ENCODE measurements around the gene OSBP2. TPM values are rescaled to one million over a fixed set of nuclear protein-coding genes. Genes with fewer than 3 reads are reported as not detected.

The OSBP2 gene
- polyA plus RNA-seq, 1 experiment: 0.77 TPM

DNA sequence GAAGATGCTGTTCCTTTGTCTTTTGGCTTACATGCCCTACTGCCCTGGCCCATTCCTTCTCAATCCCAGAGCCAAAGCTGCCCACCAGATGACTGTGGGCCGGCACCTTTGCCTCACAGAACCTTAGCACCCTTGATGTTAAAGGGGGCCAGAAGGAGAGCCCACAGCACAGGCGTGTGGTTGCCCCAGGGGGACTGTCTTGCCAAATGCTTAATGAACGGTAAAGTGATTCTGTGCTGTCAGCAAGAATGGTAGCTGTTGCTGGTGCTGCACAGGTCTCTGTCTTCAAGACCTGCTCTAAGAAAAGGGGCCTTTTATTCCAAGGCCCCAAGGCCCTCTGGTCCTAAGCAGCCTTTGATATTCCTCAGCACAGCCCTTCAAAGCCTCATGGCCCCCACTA, 160.6 kb downstream of the OSBP2 start:
- DNase-seq (ENCODE audit: low read depth): no peak
- Histone ChIP-seq H3K27me3 (ENCODE audit: control insufficient read depth, insufficient read depth, low read length) (0 out of 2 replicates have a peak, but pooled peaks cover 3% of the 10 kb centered on the region), H3K4me3 (ENCODE audit: low read depth, low read length) (no peak overlapping the region), H3K36me3 (ENCODE audit: control insufficient read depth, insufficient read depth, low read length) (no peaks in the 10 kb centered on the region)
- POLR2A ChIA-PET: no interaction called here
- TF ChIP-seq, protein P1, sequence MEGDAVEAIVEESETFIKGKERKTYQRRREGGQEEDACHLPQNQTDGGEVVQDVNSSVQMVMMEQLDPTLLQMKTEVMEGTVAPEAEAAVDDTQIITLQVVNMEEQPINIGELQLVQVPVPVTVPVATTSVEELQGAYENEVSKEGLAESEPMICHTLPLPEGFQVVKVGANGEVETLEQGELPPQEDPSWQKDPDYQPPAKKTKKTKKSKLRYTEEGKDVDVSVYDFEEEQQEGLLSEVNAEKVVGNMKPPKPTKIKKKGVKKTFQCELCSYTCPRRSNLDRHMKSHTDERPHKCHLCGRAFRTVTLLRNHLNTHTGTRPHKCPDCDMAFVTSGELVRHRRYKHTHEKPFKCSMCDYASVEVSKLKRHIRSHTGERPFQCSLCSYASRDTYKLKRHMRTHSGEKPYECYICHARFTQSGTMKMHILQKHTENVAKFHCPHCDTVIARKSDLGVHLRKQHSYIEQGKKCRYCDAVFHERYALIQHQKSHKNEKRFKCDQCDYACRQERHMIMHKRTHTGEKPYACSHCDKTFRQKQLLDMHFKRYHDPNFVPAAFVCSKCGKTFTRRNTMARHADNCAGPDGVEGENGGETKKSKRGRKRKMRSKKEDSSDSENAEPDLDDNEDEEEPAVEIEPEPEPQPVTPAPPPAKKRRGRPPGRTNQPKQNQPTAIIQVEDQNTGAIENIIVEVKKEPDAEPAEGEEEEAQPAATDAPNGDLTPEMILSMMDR (IDR thresholded peaks at IDR 0.05; ENCODE audit: insufficient read depth, low read depth, low read length): no peak
- CTCF ChIA-PET: no interaction called here

- H3K27me3 ChIP-seq (ENCODE audit: control insufficient read depth, insufficient read depth, low read length): 0 out of 2 replicates have a peak, but pooled peaks cover 4% of the 10 kb centered on the region
- H3K4me3 ChIP-seq (ENCODE audit: low read depth, low read length): no peak overlapping the region
- POLR2A ChIA-PET: interaction anchor here (0.6 kb wide), 1 partner anchor 17 kb away, joined by 10 read pairs; no protein-coding TSS in a partner anchor
- CTCF ChIA-PET: no interaction called here
- TF ChIP-seq, protein P1 (IDR thresholded peaks at IDR 0.05; ENCODE audit: insufficient read depth, low read depth, low read length): no peak
- H3K36me3 ChIP-seq (ENCODE audit: control insufficient read depth, insufficient read depth, low read length): no peaks in the 10 kb centered on the region
- no peak for DNase-seq (ENCODE audit: low read depth)
Measured at GRCh38 chr22:30855677-30856518, 161.2 kb downstream of the OSBP2 start.

DNA sequence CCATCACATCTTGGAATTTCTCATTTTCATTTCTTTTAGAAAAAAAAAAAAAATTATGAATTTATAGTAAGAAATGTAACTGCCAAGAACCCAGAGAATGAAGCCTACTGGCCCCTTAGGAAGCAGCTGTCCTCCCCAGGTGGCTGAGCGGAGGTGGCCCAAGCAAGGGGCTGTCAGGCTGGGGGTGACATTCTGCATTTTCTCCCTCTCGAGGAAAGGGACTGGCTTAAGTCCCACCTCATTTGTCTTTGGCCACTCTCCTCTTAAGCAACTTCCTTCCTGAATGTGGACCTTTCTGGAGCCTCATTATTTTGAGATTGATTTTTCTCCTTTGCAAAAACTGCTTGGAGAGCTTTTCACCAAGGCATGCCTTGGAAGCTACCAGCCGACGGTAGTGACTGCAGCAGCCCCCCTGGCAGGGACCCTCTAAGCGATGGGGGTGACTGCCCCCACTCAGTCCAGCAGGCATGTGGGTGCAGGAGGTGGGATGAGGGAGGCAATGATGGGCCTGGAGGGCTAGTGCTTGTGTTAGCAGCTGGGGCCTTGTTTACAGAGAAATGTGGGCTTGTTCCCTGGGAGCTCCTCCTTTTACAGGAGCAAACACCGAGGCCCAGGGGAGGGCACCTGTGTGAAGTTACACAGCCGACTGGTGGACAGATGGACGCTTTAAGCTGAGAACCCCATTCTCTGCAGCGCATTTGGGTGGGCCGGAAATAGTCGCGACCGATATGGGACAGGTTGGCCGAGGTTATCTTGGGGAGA, 162.2 kb downstream of the OSBP2 start:
- TF ChIP-seq, protein P1 (IDR thresholded peaks at IDR 0.05; ENCODE audit: insufficient read depth, low read depth, low read length): no peak
- 0 out of 2 replicates have a peak, but pooled peaks cover 4% of the 10 kb centered on the region for H3K27me3 ChIP-seq (ENCODE audit: control insufficient read depth, insufficient read depth, low read length)
- DNase-seq (ENCODE audit: low read depth): no peak
- H3K4me3 ChIP-seq (ENCODE audit: low read depth, low read length): no peak overlapping the region
- CTCF ChIA-PET: no interaction called here
- H3K36me3 ChIP-seq (ENCODE audit: control insufficient read depth, insufficient read depth, low read length): no peaks in the 10 kb centered on the region
- POLR2A ChIA-PET: no interaction called here

DNA sequence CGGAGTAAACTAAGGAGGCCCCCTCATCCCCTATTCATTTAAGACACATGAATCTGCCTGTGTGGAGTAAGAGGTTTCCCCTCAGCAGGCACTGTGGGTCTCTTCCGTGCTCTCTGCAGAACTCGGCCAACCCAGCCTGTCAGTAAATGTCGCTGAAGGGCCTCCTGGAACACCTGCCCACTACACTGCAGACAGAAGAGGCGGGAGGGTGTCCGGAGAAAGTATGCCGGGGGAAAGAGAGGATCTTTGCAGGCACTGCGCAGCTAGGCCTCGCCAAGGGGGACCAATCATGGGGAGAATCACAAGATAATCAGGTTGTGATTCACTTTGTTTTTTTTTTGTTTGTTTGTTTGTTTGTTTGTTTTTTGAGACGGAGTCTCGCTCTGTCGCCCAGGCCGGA, 163.1 kb downstream of the OSBP2 start:
- TF ChIP-seq, protein P1 (IDR thresholded peaks at IDR 0.05; ENCODE audit: insufficient read depth, low read depth, low read length): no peak
- 0 out of 2 replicates have a peak, but pooled peaks cover 4% of the 10 kb centered on the region for H3K27me3 ChIP-seq (ENCODE audit: control insufficient read depth, insufficient read depth, low read length)
- ChIA-PET POLR2A (no interaction called here), CTCF (no interaction called here)
- no peaks in the 10 kb centered on the region for H3K36me3 ChIP-seq (ENCODE audit: control insufficient read depth, insufficient read depth, low read length)
- no peak overlapping the region for H3K4me3 ChIP-seq (ENCODE audit: low read depth, low read length)
- DNase-seq (ENCODE audit: low read depth): no peak
